K562 (cell line): ENCODE measurements around the gene GGT6. TPM values are rescaled to one million over a fixed set of nuclear protein-coding genes. Genes with fewer than 3 reads are reported as not detected.

ENCODE experiments used
- ATAC-seq: fragments of 200-7000 bp; cut with Tn5 transposase; 3 replicates; pipeline ENCODE4 v1.9.1; 2020; ENCODE audit warnings: moderate library complexity
- BruUV-seq: library from RNA; stranded (reverse); fragments of 400-500 nt; replicated peaks from 2 replicates; lab custom pipeline; 2021; lab: Mats Ljungman, UMichigan
- CTCF ChIA-PET: fragments of 300-600 bp; formaldehyde crosslinking; extraction: SDS; loops from one replicate; lab custom pipeline; 2021; ENCODE audit warnings: low intra/inter-chr PET ratio; lab: Yijun Ruan, JAX
- POLR2A ChIA-PET: fragments of 300-600, 350-650 bp; sonication (Branson Sonifier 250); formaldehyde crosslinking; extraction: SDS; loops from one replicate; lab custom pipeline; 2021; ENCODE audit warnings: antibody characterized with exemption, inconsistent platforms; lab: Yijun Ruan, JAX
- DNase-seq, 4 experiments: peaks; one replicate each; pipeline versions ENCODE4 v3.0.0 to v3.0.0-alpha.2; 2011 to 2018; ENCODE audit warnings: low spot score in 3 of 4, mixed read lengths in 3 of 4; ENCODE audit errors: extremely low read depth in 1 of 4
- FAIRE-seq: peaks from 2 replicates; lab custom pipeline; 2011; peaks lifted over from hg19 to GRCh38; lab: Jason Lieb, UNC
- H2AFZ ChIP-seq: 2 replicates; pipeline ENCODE4 v1.6.0; 2011; ENCODE audit warnings: low read depth, low read length, control low read depth, inconsistent platforms
- H3K27ac ChIP-seq: fragments of 200-600 bp; 3 replicates; pipeline ENCODE4 v1.8.0; 2011; ENCODE audit warnings: low read depth, mild to moderate bottlenecking, control low read depth, inconsistent platforms, low read length, moderate library complexity, mixed read lengths; ENCODE audit errors: extremely low read depth
- H3K27me3 ChIP-seq, 2 experiments: fragments of 300-600 bp in 1 of 2; 2 replicates in 1 of 2; 3 replicates in 1 of 2; pipeline versions ENCODE4 v1.6.0 to v1.8.0; 2011; ENCODE audit warnings: inconsistent platforms in 2 of 2, low read length in 2 of 2, mild to moderate bottlenecking in 1 of 2, mixed read lengths in 1 of 2, moderate library complexity in 1 of 2; ENCODE audit not compliant: control insufficient read depth in 2 of 2, insufficient read depth in 2 of 2
- H3K36me3 ChIP-seq: fragments of 300-600 bp; 3 replicates; pipeline ENCODE4 v1.8.0; 2011; ENCODE audit warnings: mild to moderate bottlenecking, low read length, inconsistent platforms; ENCODE audit not compliant: control insufficient read depth, insufficient read depth
- H3K4me1 ChIP-seq, 2 experiments: fragments of 200-600 bp in 1 of 2; replicated peaks in 1 of 2; 2 replicates in 1 of 2; 3 replicates in 1 of 2; pipeline versions ENCODE4 v1.5.1 to v1.8.0; 2011; ENCODE audit warnings: inconsistent platforms in 2 of 2, low read length in 2 of 2, mild to moderate bottlenecking in 1 of 2, mixed read lengths in 1 of 2, moderate library complexity in 1 of 2; ENCODE audit not compliant: control insufficient read depth in 2 of 2, insufficient read depth in 2 of 2
- H3K4me2 ChIP-seq: 2 replicates; pipeline ENCODE4 v1.6.1; 2011; ENCODE audit warnings: low read length, control low read depth, inconsistent platforms, mixed read lengths; ENCODE audit not compliant: insufficient read depth
- H3K4me3 ChIP-seq: fragments of 200-600 bp; sonication (generic), shearing (Covaris generic); 2 replicates; pipeline ENCODE4 v1.5.1; 2016; ENCODE audit warnings: control low read depth, inconsistent platforms
- H3K79me2 ChIP-seq: fragments of 200-600 bp; 3 replicates; pipeline ENCODE4 v1.8.0; 2011; ENCODE audit warnings: low read length, inconsistent platforms; ENCODE audit not compliant: control insufficient read depth, insufficient read depth
- H3K9ac ChIP-seq, 2 experiments: 2 replicates each; pipeline versions ENCODE4 v1.6.0 to v1.6.1; 2011; ENCODE audit warnings: low read depth in 2 of 2, low read length in 2 of 2, control low read depth in 1 of 2, inconsistent platforms in 1 of 2, mild to moderate bottlenecking in 1 of 2, mixed read lengths in 1 of 2; ENCODE audit not compliant: insufficient read depth in 1 of 2
- H3K9me1 ChIP-seq: one replicate; pipeline ENCODE4 v1.6.0; 2011; ENCODE audit warnings: inconsistent platforms, mild to moderate bottlenecking, low read length, moderate library complexity; ENCODE audit not compliant: control insufficient read depth, insufficient read depth
- H3K9me3 ChIP-seq: replicated peaks from 2 replicates; pipeline ENCODE4 v1.5.1; 2011; ENCODE audit warnings: low read depth, low read length, inconsistent platforms; ENCODE audit not compliant: control insufficient read depth, insufficient read depth
- H4K20me1 ChIP-seq: replicated peaks from 2 replicates; pipeline ENCODE4 v1.6.1; 2011; ENCODE audit warnings: low read length, inconsistent platforms, mixed read lengths; ENCODE audit not compliant: control insufficient read depth, insufficient read depth
- CBX2 ChIP-seq: fragments of 200-600 bp; sonication (generic); IDR thresholded peaks from one replicate; pipeline ENCODE4 v1.6.1; 2012; ENCODE audit warnings: mild to moderate bottlenecking, low read length, inconsistent platforms; ENCODE audit not compliant: insufficient read depth, poor library complexity, severe bottlenecking
- ESRRA ChIP-seq: fragments of 450-650 bp; IDR thresholded peaks from 2 replicates; pipeline ENCODE4 v1.6.1; 2014; ENCODE audit warnings: low read depth, mild to moderate bottlenecking, moderate library complexity, borderline replicate concordance
- GTF2B ChIP-seq: IDR thresholded peaks from 2 replicates; pipeline ENCODE4 v1.6.1; 2011; ENCODE audit not compliant: insufficient read length; ENCODE audit errors: extremely low read depth
- KDM2B ChIP-seq: fragments of 250-450 bp; sonication (Bioruptor Pico); IDR thresholded peaks from 2 replicates; pipeline ENCODE4 v1.8.0; 2021; ENCODE audit warnings: mild to moderate bottlenecking, moderate library complexity
- KDM5B ChIP-seq: fragments of 200-600 bp; sonication (generic); IDR thresholded peaks from 2 replicates; pipeline ENCODE4 v1.6.1; 2012; ENCODE audit warnings: low read depth, mild to moderate bottlenecking, moderate library complexity, low read length, control low read depth, inconsistent platforms; ENCODE audit not compliant: insufficient replicate concordance
- LCOR ChIP-seq: sonication (generic); formaldehyde crosslinking; IDR thresholded peaks from 2 replicates; pipeline ENCODE4 v1.8.0; 2022; ENCODE audit warnings: mild to moderate bottlenecking, missing genetic modification reagents
- POLR2A ChIP-seq: fragments of 450-650 bp; conservative IDR thresholded peaks from 2 replicates; pipeline ENCODE4 v1.6.1; 2016
- POLR2G ChIP-seq: fragments of 200-400 bp; formaldehyde crosslinking; IDR thresholded peaks from 2 replicates; pipeline ENCODE4 v1.6.1; 2017; ENCODE audit warnings: low read depth, mild to moderate bottlenecking, antibody characterized with exemption, low read length, moderate library complexity
- PURB ChIP-seq: sonication (generic); formaldehyde crosslinking; IDR thresholded peaks from 2 replicates; pipeline ENCODE4 v1.9.0; 2021; ENCODE audit warnings: low read depth, mild to moderate bottlenecking, missing genetic modification reagents
- TRIM28 ChIP-seq: fragments of 450-650 bp; IDR thresholded peaks from 2 replicates; pipeline ENCODE4 v1.6.1; 2017
- VEZF1 ChIP-seq: fragments of 200-800 bp; sonication (Bioruptor generic); IDR thresholded peaks from 2 replicates; pipeline ENCODE4 v1.6.1; 2017; ENCODE audit warnings: missing genetic modification characterization, missing compliant biosample characterization
- ZBED1 ChIP-seq: IDR thresholded peaks from 2 replicates; pipeline ENCODE4 v1.6.1; 2014
- ZBTB12 ChIP-seq: fragments of 250-450 bp; sonication (Bioruptor Pico); IDR thresholded peaks from 2 replicates; pipeline ENCODE4 v1.4.0; 2020
- ZNF79 ChIP-seq: fragments of 250-450 bp; sonication (Bioruptor Pico); IDR thresholded peaks from 2 replicates; pipeline ENCODE4 v1.4.0; 2020; ENCODE audit warnings: low read depth, mild to moderate bottlenecking, moderate library complexity
- WGBS: fragments of 100-300 bp; shearing (Covaris generic); methylation state at CpG from one replicate; pipeline ENCODE4 v1.1.6; 2016; ENCODE audit warnings: low coverage, mixed read lengths; ENCODE audit not compliant: insufficient coverage; ENCODE audit errors: missing lambda C conversion rate; 5-methylcytosine and 5-hydroxymethylcytosine counted together
- in situ Hi-C: fragments of 300-500 bp; cut with MboI; formaldehyde crosslinking; loops from 4 replicates; pipeline ENCODE4 v1.15.0; 2018; ENCODE audit warnings: inconsistent platforms, mixed read lengths
- intact Hi-C: fragments of 100-400 bp; cut with micrococcal nuclease; formaldehyde crosslinking; loops from 2 replicates; pipeline ENCODE4 v1.14.2; 2022
- polyA plus RNA-seq, 8 experiments: library from polyadenylated mRNA; depleted of rRNA in 4 of 8; stranded (reverse) in 5 of 8; unstranded in 3 of 8; fragments of >200 nt; fragmentation: Nextera tagmentation in 2 of 8; fragmentation: Illumina TruSeq in 1 of 8; extraction: Ambion mirVana in 2 of 8; extraction: Trizol in 1 of 8; gene quantifications; 2 replicates each; pipeline versions ENCODE4 v1.2.1 to v1.2.3, GENCODE V29; 2011 to 2014; ENCODE audit warnings: inconsistent platforms in 1 of 8, missing spikeins in 1 of 8
- total RNA-seq, 7 experiments: library from RNA; depleted of rRNA in 6 of 7; stranded (reverse); fragments of >200 nt in 6 of 7; fragmentation: Illumina TruSeq in 2 of 7; extraction: Trizol in 2 of 7; gene quantifications; 2 replicates each; pipeline versions ENCODE4 v1.2.1 to v1.2.3, GENCODE V29; 2011 to 2021; ENCODE audit warnings: low replicate concordance in 1 of 7
- TF ChIP-seq, protein P1 (sequence below), 2 experiments: fragments of 450-650 bp; conservative IDR thresholded peaks; 2 replicates each; pipeline ENCODE4 v1.6.1; 2017; ENCODE audit warnings: mild to moderate bottlenecking in 2 of 2, moderate library complexity in 2 of 2
- TF ChIP-seq, protein P2 (sequence below): sonication (generic); formaldehyde crosslinking; IDR thresholded peaks from 2 replicates; pipeline ENCODE4 v1.8.1; 2023; ENCODE audit warnings: mild to moderate bottlenecking, missing genetic modification reagents

The GGT6 gene
- total and polyA plus RNA-seq, 9 of the 15 experiments (the other 6 are each of a cell fraction or from before 2014, with no cell fraction given): 0.09 TPM; not detected in 8

DNA sequence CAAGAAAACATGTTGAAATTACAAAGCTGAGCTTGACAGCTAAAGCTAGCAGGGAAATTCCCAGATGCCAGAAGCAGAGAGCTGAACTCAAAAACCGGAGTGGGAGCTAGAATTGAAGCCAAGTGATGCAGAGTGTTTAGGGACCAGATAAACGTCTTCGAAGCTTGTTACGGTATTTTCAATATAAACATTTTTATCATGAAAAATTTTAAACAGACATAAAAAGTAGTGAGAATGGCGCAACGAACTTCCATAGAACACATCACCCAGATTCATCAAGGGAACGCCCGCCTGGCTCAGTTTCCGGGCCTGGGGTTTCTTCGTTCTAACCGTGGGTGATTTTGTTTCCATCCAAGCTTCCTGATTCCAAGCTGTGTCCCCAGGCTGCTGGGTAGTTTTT lies 43.6 kb downstream of the GGT6 start:
- WGBS: 14% methylated on average over 11 of the region's 11 CpGs
- Histone ChIP-seq H3K9me1 (no peaks in the 10 kb centered on the region), H3K9ac (no peak overlapping the region), H3K4me1 (peaks cover 0 to 29% of the 10 kb centered on the region in 2 experiments; a peak in 2 of 5 replicates), H3K36me3 (no peaks in the 10 kb centered on the region), H4K20me1 (peaks cover 3% of the 10 kb centered on the region; the same call in 1 of the 2 replicates), H3K27me3 (peaks cover 9 to 60% of the 10 kb centered on the region in 2 experiments; a peak in 3 of 5 replicates), H3K4me3 (no peak overlapping the region), H3K4me2 (no peak overlapping the region), H3K27ac (no peak overlapping the region), H3K9me3 (no peaks in the 10 kb centered on the region), H2AFZ (no peak overlapping the region), H3K79me2 (no peaks in the 10 kb centered on the region)
- in situ Hi-C loops (no loop called here), intact Hi-C loops (no loop called here)
- no peak for FAIRE-seq
- CTCF ChIA-PET: no interaction called here
- BruUV-seq: no TSS peak
- ATAC-seq: no peak
- no peak for DNase-seq
- POLR2A ChIA-PET: interaction anchor here (0.5 to 1.4 kb wide), 3 partner anchors 11 to 70 kb away, joined by 3 read pairs; no protein-coding TSS in a partner anchor
- TF ChIP-seq PURB (CRISPR knock-in tag): no peak
- no peak for TF ChIP-seq ZBTB12 (CRISPR knock-in tag)
- no peak for TF ChIP-seq KDM2B (CRISPR knock-in tag)
- TF ChIP-seq, protein P1, sequence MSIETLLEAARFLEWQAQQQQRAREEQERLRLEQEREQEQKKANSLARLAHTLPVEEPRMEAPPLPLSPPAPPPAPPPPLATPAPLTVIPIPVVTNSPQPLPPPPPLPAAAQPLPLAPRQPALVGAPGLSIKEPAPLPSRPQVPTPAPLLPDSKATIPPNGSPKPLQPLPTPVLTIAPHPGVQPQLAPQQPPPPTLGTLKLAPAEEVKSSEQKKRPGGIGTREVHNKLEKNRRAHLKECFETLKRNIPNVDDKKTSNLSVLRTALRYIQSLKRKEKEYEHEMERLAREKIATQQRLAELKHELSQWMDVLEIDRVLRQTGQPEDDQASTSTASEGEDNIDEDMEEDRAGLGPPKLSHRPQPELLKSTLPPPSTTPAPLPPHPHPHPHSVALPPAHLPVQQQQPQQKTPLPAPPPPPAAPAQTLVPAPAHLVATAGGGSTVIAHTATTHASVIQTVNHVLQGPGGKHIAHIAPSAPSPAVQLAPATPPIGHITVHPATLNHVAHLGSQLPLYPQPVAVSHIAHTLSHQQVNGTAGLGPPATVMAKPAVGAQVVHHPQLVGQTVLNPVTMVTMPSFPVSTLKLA (conservative IDR thresholded peaks at IDR 0.05): no peak
- TF ChIP-seq KDM5B: no peak
- no peak for TF ChIP-seq VEZF1 (CRISPR knock-in tag)
- TF ChIP-seq TRIM28: no peak
- no peak for TF ChIP-seq ZNF79
- TF ChIP-seq ESRRA: no peak
- no peak for TF ChIP-seq ZBED1
- TF ChIP-seq POLR2G: no peak
- no peak for TF ChIP-seq CBX2
- TF ChIP-seq LCOR (CRISPR knock-in tag): no peak
- TF ChIP-seq GTF2B: no peak
- TF ChIP-seq, protein P2, sequence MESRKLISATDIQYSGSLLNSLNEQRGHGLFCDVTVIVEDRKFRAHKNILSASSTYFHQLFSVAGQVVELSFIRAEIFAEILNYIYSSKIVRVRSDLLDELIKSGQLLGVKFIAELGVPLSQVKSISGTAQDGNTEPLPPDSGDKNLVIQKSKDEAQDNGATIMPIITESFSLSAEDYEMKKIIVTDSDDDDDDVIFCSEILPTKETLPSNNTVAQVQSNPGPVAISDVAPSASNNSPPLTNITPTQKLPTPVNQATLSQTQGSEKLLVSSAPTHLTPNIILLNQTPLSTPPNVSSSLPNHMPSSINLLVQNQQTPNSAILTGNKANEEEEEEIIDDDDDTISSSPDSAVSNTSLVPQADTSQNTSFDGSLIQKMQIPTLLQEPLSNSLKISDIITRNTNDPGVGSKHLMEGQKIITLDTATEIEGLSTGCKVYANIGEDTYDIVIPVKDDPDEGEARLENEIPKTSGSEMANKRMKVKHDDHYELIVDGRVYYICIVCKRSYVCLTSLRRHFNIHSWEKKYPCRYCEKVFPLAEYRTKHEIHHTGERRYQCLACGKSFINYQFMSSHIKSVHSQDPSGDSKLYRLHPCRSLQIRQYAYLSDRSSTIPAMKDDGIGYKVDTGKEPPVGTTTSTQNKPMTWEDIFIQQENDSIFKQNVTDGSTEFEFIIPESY: no peak
- no peak for TF ChIP-seq POLR2A
